WTC11 (cell line): Measurements from ENCODE around the gene OBI1. TPM values are rescaled to one million over a fixed set of nuclear protein-coding genes. Genes with fewer than 3 reads are reported as not detected.

Experiments
- ATAC-seq: fragments of 200-7000 bp; cut with Tn5 transposase; 2 replicates; pipeline ENCODE4 v1.10.0; 2021; ENCODE audit warnings: mild to moderate bottlenecking, moderate library complexity
- CTCF ChIA-PET: fragments of 300-600 bp; sonication (Branson Sonifier 250); formaldehyde crosslinking; loops from one replicate; lab custom pipeline; 2021; ENCODE audit warnings: antibody characterized with exemption; lab: Charles Lee
- POLR2A ChIA-PET: fragments of 350-600 bp; sonication (Branson Sonifier 250); formaldehyde crosslinking; loops from one replicate; lab custom pipeline; 2021; ENCODE audit warnings: antibody characterized with exemption; lab: Charles Lee
- DNase-seq: peaks from one replicate; pipeline ENCODE4 v3.0.0; 2021; ENCODE audit warnings: low spot score
- H3K27ac Mint-ChIP-seq: 2 replicates; pipeline ENCODE4 v1.8.0; 2021; ENCODE audit warnings: mixed read lengths
- H3K27me3 Mint-ChIP-seq: 2 replicates; pipeline ENCODE4 v1.8.0; 2021; ENCODE audit warnings: low read depth, mild to moderate bottlenecking, moderate library complexity, mixed read lengths
- H3K36me3 Mint-ChIP-seq: 2 replicates; pipeline ENCODE4 v1.8.0; 2021; ENCODE audit warnings: mixed read lengths
- H3K4me1 Mint-ChIP-seq: 2 replicates; pipeline ENCODE4 v1.8.0; 2022; ENCODE audit warnings: mixed read lengths
- H3K4me3 Mint-ChIP-seq: 2 replicates; pipeline ENCODE4 v1.8.0; 2021; ENCODE audit warnings: mild to moderate bottlenecking, moderate library complexity, mixed read lengths
- H3K9me3 Mint-ChIP-seq: 2 replicates; pipeline ENCODE4 v1.8.0; 2021; ENCODE audit warnings: mixed read lengths
- ATF1 ChIP-seq: sonication (generic); formaldehyde crosslinking; IDR thresholded peaks from 2 replicates; pipeline ENCODE4 v1.8.1; 2023; ENCODE audit warnings: mild to moderate bottlenecking, moderate library complexity, missing genetic modification reagents
- ELF4 ChIP-seq: sonication (generic); formaldehyde crosslinking; IDR thresholded peaks from 2 replicates; pipeline ENCODE4 v1.8.1; 2022; ENCODE audit warnings: low read depth, mild to moderate bottlenecking, moderate library complexity, missing genetic modification reagents
- ESRRA ChIP-seq: sonication (generic); formaldehyde crosslinking; IDR thresholded peaks from 2 replicates; pipeline ENCODE4 v1.8.1; 2022; ENCODE audit warnings: mild to moderate bottlenecking, missing genetic modification reagents, borderline replicate concordance
- ETV6 ChIP-seq: sonication (generic); formaldehyde crosslinking; IDR thresholded peaks from 2 replicates; pipeline ENCODE4 v1.8.1; 2022; ENCODE audit warnings: mild to moderate bottlenecking, missing genetic modification reagents
- FOXJ3 ChIP-seq: sonication (generic); formaldehyde crosslinking; IDR thresholded peaks from 2 replicates; pipeline ENCODE4 v1.9.0; 2021; ENCODE audit warnings: missing genetic modification reagents, mild to moderate bottlenecking, borderline replicate concordance
- FOXK1 ChIP-seq: sonication (generic); formaldehyde crosslinking; IDR thresholded peaks from 2 replicates; pipeline ENCODE4 v1.8.0; 2022; ENCODE audit warnings: mild to moderate bottlenecking, moderate library complexity, missing genetic modification reagents
- FOXP1 ChIP-seq: sonication (generic); formaldehyde crosslinking; IDR thresholded peaks from 2 replicates; pipeline ENCODE4 v1.8.0; 2022; ENCODE audit warnings: missing genetic modification reagents, mild to moderate bottlenecking, moderate library complexity, borderline replicate concordance
- JAZF1 ChIP-seq: fragments of 250-450 bp; sonication (Bioruptor Pico); IDR thresholded peaks from 2 replicates; pipeline ENCODE4 v1.9.0; 2021; ENCODE audit warnings: moderate library complexity, mild to moderate bottlenecking, inconsistent platforms
- MXD4 ChIP-seq: fragments of 250-450 bp; sonication (Bioruptor Pico); IDR thresholded peaks from 2 replicates; pipeline ENCODE4 v1.8.0; 2021; ENCODE audit warnings: mild to moderate bottlenecking, moderate library complexity, borderline replicate concordance
- NFATC4 ChIP-seq: fragments of 250-450 bp; sonication (Bioruptor Pico); IDR thresholded peaks from 2 replicates; pipeline ENCODE4 v1.9.0; 2021; ENCODE audit warnings: mild to moderate bottlenecking
- OVOL2 ChIP-seq: fragments of 250-450 bp; sonication (Bioruptor Pico); IDR thresholded peaks from 2 replicates; pipeline ENCODE4 v1.9.0; 2021; ENCODE audit warnings: mild to moderate bottlenecking, borderline replicate concordance
- RORB ChIP-seq: fragments of 250-450 bp; sonication (Bioruptor Pico); IDR thresholded peaks from 2 replicates; pipeline ENCODE4 v1.9.0; 2021; ENCODE audit warnings: mild to moderate bottlenecking
- TCF7 ChIP-seq: sonication (generic); formaldehyde crosslinking; IDR thresholded peaks from 2 replicates; pipeline ENCODE4 v1.8.0; 2022; ENCODE audit warnings: mild to moderate bottlenecking, low read depth, missing genetic modification reagents, moderate library complexity
- TEAD1 ChIP-seq: sonication (generic); formaldehyde crosslinking; IDR thresholded peaks from 2 replicates; pipeline ENCODE4 v1.8.0; 2022; ENCODE audit warnings: mild to moderate bottlenecking, missing genetic modification reagents
- ZNF219 ChIP-seq: sonication (generic); formaldehyde crosslinking; IDR thresholded peaks from 2 replicates; pipeline ENCODE4 v1.8.0; 2023; ENCODE audit warnings: missing genetic modification reagents, mild to moderate bottlenecking, borderline replicate concordance
- ZNF396 ChIP-seq: fragments of 250-450 bp; sonication (Bioruptor Pico); IDR thresholded peaks from 2 replicates; pipeline ENCODE4 v1.8.0; 2021; ENCODE audit warnings: mild to moderate bottlenecking, moderate library complexity, borderline replicate concordance
- ZNF416 ChIP-seq: fragments of 250-450 bp; sonication (Bioruptor Pico); IDR thresholded peaks from 2 replicates; pipeline ENCODE4 v1.9.0; 2021; ENCODE audit warnings: mild to moderate bottlenecking, inconsistent platforms
- total RNA-seq: library from RNA; stranded (reverse); gene quantifications from 3 replicates; pipeline ENCODE4 v1.2.3, GENCODE V29; 2021
- TF ChIP-seq, protein P1 (sequence below): sonication (generic); formaldehyde crosslinking; IDR thresholded peaks from 2 replicates; pipeline ENCODE4 v1.8.0; 2022; ENCODE audit warnings: mild to moderate bottlenecking, missing genetic modification reagents
- TF ChIP-seq, protein P2 (sequence below): sonication (generic); formaldehyde crosslinking; IDR thresholded peaks from 2 replicates; pipeline ENCODE4 v1.8.1; 2023; ENCODE audit warnings: mild to moderate bottlenecking, moderate library complexity, missing genetic modification reagents
- TF ChIP-seq, protein P3 (sequence below): fragments of 250-450 bp; sonication (Bioruptor Pico); IDR thresholded peaks from 2 replicates; pipeline ENCODE4 v1.8.0; 2021; ENCODE audit warnings: mild to moderate bottlenecking
- TF ChIP-seq, protein P4 (sequence below): sonication (generic); formaldehyde crosslinking; IDR thresholded peaks from 2 replicates; pipeline ENCODE4 v1.8.0; 2022; ENCODE audit warnings: missing genetic modification reagents
- TF ChIP-seq, protein P5 (sequence below): sonication (generic); formaldehyde crosslinking; IDR thresholded peaks from 2 replicates; pipeline ENCODE4 v1.8.0; 2022; ENCODE audit warnings: mild to moderate bottlenecking, missing genetic modification reagents
- TF ChIP-seq, protein P6 (sequence below): fragments of 250-450 bp; sonication (Bioruptor Pico); IDR thresholded peaks from 2 replicates; pipeline ENCODE4 v1.9.0; 2021; ENCODE audit warnings: mild to moderate bottlenecking, borderline replicate concordance

Gene OBI1
- total RNA-seq, 1 experiment from 2014 or later = 13.4 TPM

DNA sequence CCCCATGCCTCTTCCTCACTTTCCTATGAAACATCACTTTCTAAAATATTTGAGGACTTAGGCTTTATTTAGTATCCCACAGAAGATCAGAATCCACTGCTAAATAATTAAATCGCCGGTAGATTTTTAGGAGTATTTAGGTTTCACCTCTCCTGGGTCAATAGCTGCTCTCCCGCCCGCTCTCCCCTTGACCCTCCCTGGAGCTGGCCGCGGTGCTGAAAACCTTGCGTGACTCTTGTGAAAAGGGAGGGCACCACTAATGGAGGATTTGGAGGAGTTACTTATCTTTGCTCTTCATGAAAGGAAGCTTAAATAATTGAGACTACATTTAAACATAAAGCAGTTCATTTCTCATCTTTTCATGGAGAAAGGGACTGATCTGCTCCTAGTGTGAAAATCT, 69.7 kb downstream of the OBI1 start:
- Mint-ChIP-seq H3K9me3 (no peaks in the 10 kb centered on the region), H3K36me3 (no peaks in the 10 kb centered on the region), H3K4me1 (peaks cover 26% of the 10 kb centered on the region), H3K4me3 (no peak overlapping the region), H3K27ac (no peak overlapping the region), H3K27me3 (peaks cover 88% of the 10 kb centered on the region)
- ChIA-PET POLR2A (interaction anchor here (0.5 kb wide), 1 partner anchor 16 kb away, joined by 3 read pairs; no protein-coding TSS in a partner anchor), CTCF (interaction anchor here (0.9 to 1.4 kb wide), 3 partner anchors 14 to 451 kb away, joined by 3 to 8 read pairs (median 3); partner anchors contain the start of gene POU4F1)
- ATAC-seq (peak; percentile 31), DNase-seq (peak; percentile 85)
- TF ChIP-seq FOXJ3 (CRISPR knock-in tag) = no peak
- 0 out of 2 replicates have a peak, but pooled peaks have one; percentile 36 for TF ChIP-seq ETV6
- TF ChIP-seq, protein P1, sequence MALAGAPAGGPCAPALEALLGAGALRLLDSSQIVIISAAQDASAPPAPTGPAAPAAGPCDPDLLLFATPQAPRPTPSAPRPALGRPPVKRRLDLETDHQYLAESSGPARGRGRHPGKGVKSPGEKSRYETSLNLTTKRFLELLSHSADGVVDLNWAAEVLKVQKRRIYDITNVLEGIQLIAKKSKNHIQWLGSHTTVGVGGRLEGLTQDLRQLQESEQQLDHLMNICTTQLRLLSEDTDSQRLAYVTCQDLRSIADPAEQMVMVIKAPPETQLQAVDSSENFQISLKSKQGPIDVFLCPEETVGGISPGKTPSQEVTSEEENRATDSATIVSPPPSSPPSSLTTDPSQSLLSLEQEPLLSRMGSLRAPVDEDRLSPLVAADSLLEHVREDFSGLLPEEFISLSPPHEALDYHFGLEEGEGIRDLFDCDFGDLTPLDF (CRISPR knock-in tag) = no peak
- no peak for TF ChIP-seq ELF4 (CRISPR knock-in tag)
- TF ChIP-seq TEAD1 (CRISPR knock-in tag) = 0 out of 2 replicates have a peak, but pooled peaks have one; percentile 21
- no peak for TF ChIP-seq NFATC4 (CRISPR knock-in tag)
- no peak for TF ChIP-seq JAZF1
- TF ChIP-seq, protein P2, sequence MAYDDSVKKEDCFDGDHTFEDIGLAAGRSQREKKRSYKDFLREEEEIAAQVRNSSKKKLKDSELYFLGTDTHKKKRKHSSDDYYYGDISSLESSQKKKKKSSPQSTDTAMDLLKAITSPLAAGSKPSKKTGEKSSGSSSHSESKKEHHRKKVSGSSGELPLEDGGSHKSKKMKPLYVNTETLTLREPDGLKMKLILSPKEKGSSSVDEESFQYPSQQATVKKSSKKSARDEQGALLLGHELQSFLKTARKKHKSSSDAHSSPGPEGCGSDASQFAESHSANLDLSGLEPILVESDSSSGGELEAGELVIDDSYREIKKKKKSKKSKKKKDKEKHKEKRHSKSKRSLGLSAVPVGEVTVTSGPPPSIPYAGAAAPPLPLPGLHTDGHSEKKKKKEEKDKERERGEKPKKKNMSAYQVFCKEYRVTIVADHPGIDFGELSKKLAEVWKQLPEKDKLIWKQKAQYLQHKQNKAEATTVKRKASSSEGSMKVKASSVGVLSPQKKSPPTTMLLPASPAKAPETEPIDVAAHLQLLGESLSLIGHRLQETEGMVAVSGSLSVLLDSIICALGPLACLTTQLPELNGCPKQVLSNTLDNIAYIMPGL (CRISPR knock-in tag) = no peak
- no peak for TF ChIP-seq TCF7 (CRISPR knock-in tag)
- no peak for TF ChIP-seq MXD4 (CRISPR knock-in tag)
- TF ChIP-seq ESRRA (CRISPR knock-in tag) = no peak
- TF ChIP-seq, protein P3, sequence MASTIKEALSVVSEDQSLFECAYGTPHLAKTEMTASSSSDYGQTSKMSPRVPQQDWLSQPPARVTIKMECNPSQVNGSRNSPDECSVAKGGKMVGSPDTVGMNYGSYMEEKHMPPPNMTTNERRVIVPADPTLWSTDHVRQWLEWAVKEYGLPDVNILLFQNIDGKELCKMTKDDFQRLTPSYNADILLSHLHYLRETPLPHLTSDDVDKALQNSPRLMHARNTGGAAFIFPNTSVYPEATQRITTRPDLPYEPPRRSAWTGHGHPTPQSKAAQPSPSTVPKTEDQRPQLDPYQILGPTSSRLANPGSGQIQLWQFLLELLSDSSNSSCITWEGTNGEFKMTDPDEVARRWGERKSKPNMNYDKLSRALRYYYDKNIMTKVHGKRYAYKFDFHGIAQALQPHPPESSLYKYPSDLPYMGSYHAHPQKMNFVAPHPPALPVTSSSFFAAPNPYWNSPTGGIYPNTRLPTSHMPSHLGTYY (CRISPR knock-in tag) = no peak
- no peak for TF ChIP-seq FOXP1
- TF ChIP-seq ATF1 (CRISPR knock-in tag) = no peak
- no peak for TF ChIP-seq RORB (CRISPR knock-in tag)
- 0 out of 2 replicates have a peak, but pooled peaks have one; percentile 23 for TF ChIP-seq FOXK1 (CRISPR knock-in tag)
- no peak for TF ChIP-seq OVOL2 (CRISPR knock-in tag)
- TF ChIP-seq, protein P4, sequence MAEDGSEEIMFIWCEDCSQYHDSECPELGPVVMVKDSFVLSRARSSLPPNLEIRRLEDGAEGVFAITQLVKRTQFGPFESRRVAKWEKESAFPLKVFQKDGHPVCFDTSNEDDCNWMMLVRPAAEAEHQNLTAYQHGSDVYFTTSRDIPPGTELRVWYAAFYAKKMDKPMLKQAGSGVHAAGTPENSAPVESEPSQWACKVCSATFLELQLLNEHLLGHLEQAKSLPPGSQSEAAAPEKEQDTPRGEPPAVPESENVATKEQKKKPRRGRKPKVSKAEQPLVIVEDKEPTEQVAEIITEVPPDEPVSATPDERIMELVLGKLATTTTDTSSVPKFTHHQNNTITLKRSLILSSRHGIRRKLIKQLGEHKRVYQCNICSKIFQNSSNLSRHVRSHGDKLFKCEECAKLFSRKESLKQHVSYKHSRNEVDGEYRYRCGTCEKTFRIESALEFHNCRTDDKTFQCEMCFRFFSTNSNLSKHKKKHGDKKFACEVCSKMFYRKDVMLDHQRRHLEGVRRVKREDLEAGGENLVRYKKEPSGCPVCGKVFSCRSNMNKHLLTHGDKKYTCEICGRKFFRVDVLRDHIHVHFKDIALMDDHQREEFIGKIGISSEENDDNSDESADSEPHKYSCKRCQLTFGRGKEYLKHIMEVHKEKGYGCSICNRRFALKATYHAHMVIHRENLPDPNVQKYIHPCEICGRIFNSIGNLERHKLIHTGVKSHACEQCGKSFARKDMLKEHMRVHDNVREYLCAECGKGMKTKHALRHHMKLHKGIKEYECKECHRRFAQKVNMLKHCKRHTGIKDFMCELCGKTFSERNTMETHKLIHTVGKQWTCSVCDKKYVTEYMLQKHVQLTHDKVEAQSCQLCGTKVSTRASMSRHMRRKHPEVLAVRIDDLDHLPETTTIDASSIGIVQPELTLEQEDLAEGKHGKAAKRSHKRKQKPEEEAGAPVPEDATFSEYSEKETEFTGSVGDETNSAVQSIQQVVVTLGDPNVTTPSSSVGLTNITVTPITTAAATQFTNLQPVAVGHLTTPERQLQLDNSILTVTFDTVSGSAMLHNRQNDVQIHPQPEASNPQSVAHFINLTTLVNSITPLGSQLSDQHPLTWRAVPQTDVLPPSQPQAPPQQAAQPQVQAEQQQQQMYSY (CRISPR knock-in tag) = no peak
- no peak for TF ChIP-seq ZNF416
- TF ChIP-seq, protein P5, sequence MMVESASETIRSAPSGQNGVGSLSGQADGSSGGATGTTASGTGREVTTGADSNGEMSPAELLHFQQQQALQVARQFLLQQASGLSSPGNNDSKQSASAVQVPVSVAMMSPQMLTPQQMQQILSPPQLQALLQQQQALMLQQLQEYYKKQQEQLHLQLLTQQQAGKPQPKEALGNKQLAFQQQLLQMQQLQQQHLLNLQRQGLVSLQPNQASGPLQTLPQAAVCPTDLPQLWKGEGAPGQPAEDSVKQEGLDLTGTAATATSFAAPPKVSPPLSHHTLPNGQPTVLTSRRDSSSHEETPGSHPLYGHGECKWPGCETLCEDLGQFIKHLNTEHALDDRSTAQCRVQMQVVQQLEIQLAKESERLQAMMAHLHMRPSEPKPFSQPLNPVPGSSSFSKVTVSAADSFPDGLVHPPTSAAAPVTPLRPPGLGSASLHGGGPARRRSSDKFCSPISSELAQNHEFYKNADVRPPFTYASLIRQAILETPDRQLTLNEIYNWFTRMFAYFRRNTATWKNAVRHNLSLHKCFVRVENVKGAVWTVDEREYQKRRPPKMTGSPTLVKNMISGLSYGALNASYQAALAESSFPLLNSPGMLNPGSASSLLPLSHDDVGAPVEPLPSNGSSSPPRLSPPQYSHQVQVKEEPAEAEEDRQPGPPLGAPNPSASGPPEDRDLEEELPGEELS (CRISPR knock-in tag) = 0 out of 2 replicates have a peak, but pooled peaks have one; percentile 28
- TF ChIP-seq, protein P6, sequence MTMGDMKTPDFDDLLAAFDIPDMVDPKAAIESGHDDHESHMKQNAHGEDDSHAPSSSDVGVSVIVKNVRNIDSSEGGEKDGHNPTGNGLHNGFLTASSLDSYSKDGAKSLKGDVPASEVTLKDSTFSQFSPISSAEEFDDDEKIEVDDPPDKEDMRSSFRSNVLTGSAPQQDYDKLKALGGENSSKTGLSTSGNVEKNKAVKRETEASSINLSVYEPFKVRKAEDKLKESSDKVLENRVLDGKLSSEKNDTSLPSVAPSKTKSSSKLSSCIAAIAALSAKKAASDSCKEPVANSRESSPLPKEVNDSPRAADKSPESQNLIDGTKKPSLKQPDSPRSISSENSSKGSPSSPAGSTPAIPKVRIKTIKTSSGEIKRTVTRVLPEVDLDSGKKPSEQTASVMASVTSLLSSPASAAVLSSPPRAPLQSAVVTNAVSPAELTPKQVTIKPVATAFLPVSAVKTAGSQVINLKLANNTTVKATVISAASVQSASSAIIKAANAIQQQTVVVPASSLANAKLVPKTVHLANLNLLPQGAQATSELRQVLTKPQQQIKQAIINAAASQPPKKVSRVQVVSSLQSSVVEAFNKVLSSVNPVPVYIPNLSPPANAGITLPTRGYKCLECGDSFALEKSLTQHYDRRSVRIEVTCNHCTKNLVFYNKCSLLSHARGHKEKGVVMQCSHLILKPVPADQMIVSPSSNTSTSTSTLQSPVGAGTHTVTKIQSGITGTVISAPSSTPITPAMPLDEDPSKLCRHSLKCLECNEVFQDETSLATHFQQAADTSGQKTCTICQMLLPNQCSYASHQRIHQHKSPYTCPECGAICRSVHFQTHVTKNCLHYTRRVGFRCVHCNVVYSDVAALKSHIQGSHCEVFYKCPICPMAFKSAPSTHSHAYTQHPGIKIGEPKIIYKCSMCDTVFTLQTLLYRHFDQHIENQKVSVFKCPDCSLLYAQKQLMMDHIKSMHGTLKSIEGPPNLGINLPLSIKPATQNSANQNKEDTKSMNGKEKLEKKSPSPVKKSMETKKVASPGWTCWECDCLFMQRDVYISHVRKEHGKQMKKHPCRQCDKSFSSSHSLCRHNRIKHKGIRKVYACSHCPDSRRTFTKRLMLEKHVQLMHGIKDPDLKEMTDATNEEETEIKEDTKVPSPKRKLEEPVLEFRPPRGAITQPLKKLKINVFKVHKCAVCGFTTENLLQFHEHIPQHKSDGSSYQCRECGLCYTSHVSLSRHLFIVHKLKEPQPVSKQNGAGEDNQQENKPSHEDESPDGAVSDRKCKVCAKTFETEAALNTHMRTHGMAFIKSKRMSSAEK (CRISPR knock-in tag) = no peak
- no peak for TF ChIP-seq ZNF219 (CRISPR knock-in tag)
- TF ChIP-seq ZNF396 (CRISPR knock-in tag) = no peak; the same call in 1 of the 2 replicates
